Measurements from ENCODE around the gene RPS26.

- TF ChIP-seq CTCF (IDR thresholded peaks at IDR 0.05) (no peak), POLR2A (IDR thresholded peaks at IDR 0.05) (no peak), POLR2AphosphoS5 (IDR thresholded peaks at IDR 0.05) (no peak), EP300 (IDR thresholded peaks at IDR 0.05) (no peak)
These were observed 45.5 kb downstream of the RPS26 start for GRCh38 chr12:56087220-56087619.
